ENCODE measurements around the gene HERC3. TPM values are rescaled to one million over a fixed set of nuclear protein-coding genes. Genes with fewer than 3 reads are reported as not detected.

Gene HERC3
- total and polyA plus RNA-seq, 2 of the 13 experiments (the other 11 are each of a cell fraction or from before 2014, with no cell fraction given), result 3.8 to 6.2 TPM

DNA sequence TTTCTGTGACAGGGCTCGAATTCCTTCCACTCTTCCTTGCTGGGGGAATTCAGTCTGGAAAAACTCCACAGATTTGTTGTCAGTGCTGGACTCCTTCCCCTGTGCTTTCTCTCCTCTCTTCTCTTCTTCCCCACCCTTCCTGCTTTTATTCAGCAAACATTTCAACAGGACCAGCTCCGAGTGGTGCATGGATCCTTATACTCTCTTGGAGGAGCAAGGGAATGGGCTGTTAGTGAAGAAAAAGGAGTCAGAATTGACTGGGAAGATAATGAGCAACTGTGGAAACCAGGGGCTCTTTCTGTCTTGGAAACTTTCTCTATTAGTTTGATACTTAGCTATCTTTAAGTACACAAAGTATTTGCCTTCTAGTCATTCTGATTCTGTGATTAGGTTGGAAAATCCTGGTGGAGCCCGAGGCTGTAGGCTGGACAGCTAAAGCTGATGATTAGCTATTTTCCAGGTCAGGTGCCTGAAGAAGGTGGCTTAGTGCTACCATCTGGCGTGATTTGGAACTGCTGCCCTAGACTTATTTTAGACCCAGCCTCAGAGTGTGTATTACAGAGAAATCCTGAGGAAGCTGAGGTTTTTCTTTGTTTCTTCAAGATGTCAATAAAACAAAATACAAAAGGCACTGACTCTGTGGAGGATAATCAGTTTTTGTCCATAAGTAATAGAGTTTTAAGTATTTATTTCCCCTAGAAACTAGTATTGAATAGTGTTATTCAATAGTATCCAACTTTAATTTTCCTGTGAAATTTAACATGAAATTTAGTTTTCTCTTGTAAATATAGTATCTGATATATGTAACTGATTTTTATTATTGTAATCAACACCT is 67.0 kb downstream of the HERC3 start (continued):
- TF ChIP-seq, protein P1, sequence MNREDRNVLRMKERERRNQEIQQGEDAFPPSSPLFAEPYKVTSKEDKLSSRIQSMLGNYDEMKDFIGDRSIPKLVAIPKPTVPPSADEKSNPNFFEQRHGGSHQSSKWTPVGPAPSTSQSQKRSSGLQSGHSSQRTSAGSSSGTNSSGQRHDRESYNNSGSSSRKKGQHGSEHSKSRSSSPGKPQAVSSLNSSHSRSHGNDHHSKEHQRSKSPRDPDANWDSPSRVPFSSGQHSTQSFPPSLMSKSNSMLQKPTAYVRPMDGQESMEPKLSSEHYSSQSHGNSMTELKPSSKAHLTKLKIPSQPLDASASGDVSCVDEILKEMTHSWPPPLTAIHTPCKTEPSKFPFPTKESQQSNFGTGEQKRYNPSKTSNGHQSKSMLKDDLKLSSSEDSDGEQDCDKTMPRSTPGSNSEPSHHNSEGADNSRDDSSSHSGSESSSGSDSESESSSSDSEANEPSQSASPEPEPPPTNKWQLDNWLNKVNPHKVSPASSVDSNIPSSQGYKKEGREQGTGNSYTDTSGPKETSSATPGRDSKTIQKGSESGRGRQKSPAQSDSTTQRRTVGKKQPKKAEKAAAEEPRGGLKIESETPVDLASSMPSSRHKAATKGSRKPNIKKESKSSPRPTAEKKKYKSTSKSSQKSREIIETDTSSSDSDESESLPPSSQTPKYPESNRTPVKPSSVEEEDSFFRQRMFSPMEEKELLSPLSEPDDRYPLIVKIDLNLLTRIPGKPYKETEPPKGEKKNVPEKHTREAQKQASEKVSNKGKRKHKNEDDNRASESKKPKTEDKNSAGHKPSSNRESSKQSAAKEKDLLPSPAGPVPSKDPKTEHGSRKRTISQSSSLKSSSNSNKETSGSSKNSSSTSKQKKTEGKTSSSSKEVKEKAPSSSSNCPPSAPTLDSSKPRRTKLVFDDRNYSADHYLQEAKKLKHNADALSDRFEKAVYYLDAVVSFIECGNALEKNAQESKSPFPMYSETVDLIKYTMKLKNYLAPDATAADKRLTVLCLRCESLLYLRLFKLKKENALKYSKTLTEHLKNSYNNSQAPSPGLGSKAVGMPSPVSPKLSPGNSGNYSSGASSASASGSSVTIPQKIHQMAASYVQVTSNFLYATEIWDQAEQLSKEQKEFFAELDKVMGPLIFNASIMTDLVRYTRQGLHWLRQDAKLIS (CRISPR knock-in tag; IDR thresholded peaks at IDR 0.05), result no peak
- TF ChIP-seq ZFYVE20 (CRISPR knock-in tag; IDR thresholded peaks at IDR 0.05; ENCODE audit: borderline replicate concordance, low read depth), result no peak
- no peak for TF ChIP-seq SNRNP70 (IDR thresholded peaks at IDR 0.05; ENCODE audit: low read depth, low read length)
- 0 out of 2 replicates have a peak, but pooled peaks have one; percentile 19 for TF ChIP-seq TFE3 (CRISPR knock-in tag; IDR thresholded peaks at IDR 0.05)
- TF ChIP-seq ZNF670 (CRISPR knock-in tag; IDR thresholded peaks at IDR 0.05; ENCODE audit: borderline replicate concordance), result no peak
- no peak for TF ChIP-seq JUNB (CRISPR knock-in tag; IDR thresholded peaks at IDR 0.05; ENCODE audit: borderline replicate concordance)
- TF ChIP-seq ZBTB2 (CRISPR knock-in tag; IDR thresholded peaks at IDR 0.05; ENCODE audit: low read depth), result no peak
- no peak for TF ChIP-seq ZBTB34 (CRISPR knock-in tag; IDR thresholded peaks at IDR 0.05)
- TF ChIP-seq DNMT3B (CRISPR knock-in tag; conservative IDR thresholded peaks at IDR 0.05), result 0 out of 2 replicates have a peak, but pooled peaks have one; percentile 29
- no peak for TF ChIP-seq TEAD3 (CRISPR knock-in tag; optimal IDR thresholded peaks at IDR 0.05; ENCODE audit: borderline replicate concordance)
- no peak for TF ChIP-seq YEATS2 (CRISPR knock-in tag; IDR thresholded peaks at IDR 0.05; ENCODE audit: borderline replicate concordance)
- no peak for TF ChIP-seq ZNF746 (CRISPR knock-in tag; IDR thresholded peaks at IDR 0.05)
- TF ChIP-seq, protein P2, sequence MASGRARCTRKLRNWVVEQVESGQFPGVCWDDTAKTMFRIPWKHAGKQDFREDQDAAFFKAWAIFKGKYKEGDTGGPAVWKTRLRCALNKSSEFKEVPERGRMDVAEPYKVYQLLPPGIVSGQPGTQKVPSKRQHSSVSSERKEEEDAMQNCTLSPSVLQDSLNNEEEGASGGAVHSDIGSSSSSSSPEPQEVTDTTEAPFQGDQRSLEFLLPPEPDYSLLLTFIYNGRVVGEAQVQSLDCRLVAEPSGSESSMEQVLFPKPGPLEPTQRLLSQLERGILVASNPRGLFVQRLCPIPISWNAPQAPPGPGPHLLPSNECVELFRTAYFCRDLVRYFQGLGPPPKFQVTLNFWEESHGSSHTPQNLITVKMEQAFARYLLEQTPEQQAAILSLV (CRISPR knock-in tag; IDR thresholded peaks at IDR 0.05; ENCODE audit: borderline replicate concordance), result no peak
- no peak for TF ChIP-seq ZKSCAN8 (CRISPR knock-in tag; IDR thresholded peaks at IDR 0.05; ENCODE audit: borderline replicate concordance)
- TF ChIP-seq ZNF10 (CRISPR knock-in tag; IDR thresholded peaks at IDR 0.05; ENCODE audit: borderline replicate concordance, low read depth), result no peak
- TF ChIP-seq ZNF709 (CRISPR knock-in tag; IDR thresholded peaks at IDR 0.05), result no peak
- TF ChIP-seq ZGPAT (CRISPR knock-in tag; IDR thresholded peaks at IDR 0.05), result no peak
